Esophagus squamous epithelium (tissue), 4 donors: ENCODE measurements around the gene MGAT5B.

ENCODE experiments used
- POLR2A ChIP-seq, 4 donors: fragments of 450-650 bp; IDR thresholded peaks; one replicate each; pipeline ENCODE4 v1.6.1; 2017; ENCODE audit warnings: antibody characterized with exemption in 4 of 4, mild to moderate bottlenecking in 4 of 4, moderate library complexity in 3 of 4
- TF ChIP-seq, protein P1 (sequence below), 6 experiments: fragments of 450-650 bp in 4 of 6; fragments of 200-600 bp in 2 of 6; sonication (generic) in 2 of 6; IDR thresholded peaks; one replicate each; pipeline ENCODE4 v1.5.1; 2016 to 2019; ENCODE audit warnings: antibody characterized with exemption in 6 of 6, mild to moderate bottlenecking in 4 of 6, moderate library complexity in 4 of 6

DNA sequence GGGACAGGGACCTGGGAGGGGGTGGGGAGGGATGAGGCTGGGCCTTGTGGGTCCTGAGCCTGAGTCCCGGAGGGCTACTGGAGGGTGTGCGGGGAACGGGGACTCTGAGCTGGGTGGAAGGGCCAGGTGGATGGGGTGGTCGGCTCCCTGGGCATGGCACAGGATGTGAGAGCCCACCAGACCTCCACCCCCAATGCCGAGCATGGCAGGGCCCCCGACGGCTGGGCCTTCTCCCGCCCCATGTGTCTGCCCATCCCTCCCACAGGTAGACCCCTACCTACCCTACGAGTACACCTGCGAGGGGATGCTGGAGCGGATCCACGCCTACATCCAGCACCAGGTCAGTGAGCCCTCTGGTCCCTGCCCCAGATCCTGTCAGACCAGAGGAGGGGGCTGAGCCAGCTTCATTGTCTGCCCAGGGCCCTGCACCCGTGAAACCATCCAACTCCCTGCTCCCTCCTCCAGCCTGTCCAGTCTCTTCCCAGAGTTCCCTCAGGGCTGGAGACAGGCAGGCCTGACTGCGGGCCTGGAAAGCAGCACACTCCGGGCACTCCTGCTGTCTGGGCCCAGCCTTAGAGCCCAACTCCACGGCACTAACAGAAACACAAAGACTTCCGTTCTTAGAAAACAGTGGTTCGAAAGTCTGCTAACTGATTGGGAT lies 78.0 kb downstream of the MGAT5B start:
- TF ChIP-seq, protein P1, sequence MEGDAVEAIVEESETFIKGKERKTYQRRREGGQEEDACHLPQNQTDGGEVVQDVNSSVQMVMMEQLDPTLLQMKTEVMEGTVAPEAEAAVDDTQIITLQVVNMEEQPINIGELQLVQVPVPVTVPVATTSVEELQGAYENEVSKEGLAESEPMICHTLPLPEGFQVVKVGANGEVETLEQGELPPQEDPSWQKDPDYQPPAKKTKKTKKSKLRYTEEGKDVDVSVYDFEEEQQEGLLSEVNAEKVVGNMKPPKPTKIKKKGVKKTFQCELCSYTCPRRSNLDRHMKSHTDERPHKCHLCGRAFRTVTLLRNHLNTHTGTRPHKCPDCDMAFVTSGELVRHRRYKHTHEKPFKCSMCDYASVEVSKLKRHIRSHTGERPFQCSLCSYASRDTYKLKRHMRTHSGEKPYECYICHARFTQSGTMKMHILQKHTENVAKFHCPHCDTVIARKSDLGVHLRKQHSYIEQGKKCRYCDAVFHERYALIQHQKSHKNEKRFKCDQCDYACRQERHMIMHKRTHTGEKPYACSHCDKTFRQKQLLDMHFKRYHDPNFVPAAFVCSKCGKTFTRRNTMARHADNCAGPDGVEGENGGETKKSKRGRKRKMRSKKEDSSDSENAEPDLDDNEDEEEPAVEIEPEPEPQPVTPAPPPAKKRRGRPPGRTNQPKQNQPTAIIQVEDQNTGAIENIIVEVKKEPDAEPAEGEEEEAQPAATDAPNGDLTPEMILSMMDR (IDR thresholded peaks at IDR 0.05), result no peak
- no peak for TF ChIP-seq POLR2A (IDR thresholded peaks at IDR 0.05)
